HG02840 (cell line): Measurements from ENCODE around the gene CCDC63.
"Not testable (repeated sequence)": the region's sequence is repeated elsewhere in the genome, so short reads cannot be mapped to it uniquely, and the experiment has no call there.

Experiments
- ATAC-seq: cut with Tn5 transposase; IDR thresholded peaks from one replicate; pipeline ENCODE4 v1.9.1; 2021; ENCODE audit warnings: mild to moderate bottlenecking, moderate library complexity, moderate number of reproducible peaks; ENCODE audit not compliant: unreplicated experiment, low FRiP score

The CCDC63 gene

GRCh38 chr12:110943373-110943772, 96.6 kb downstream of the CCDC63 start:
- ATAC-seq: no peak

- ATAC-seq: no peak
Observed at GRCh38 chr12:110948041-110948440, 101.3 kb downstream of the CCDC63 start.

- ATAC-seq: not testable (repeated sequence)
Observed at GRCh38 chr12:110950466-110950865, 103.7 kb downstream of the CCDC63 start.

- ATAC-seq: not testable (repeated sequence)
Observed at GRCh38 chr12:110950867-110951266, 104.1 kb downstream of the CCDC63 start.
